GM21619 (cell line): ENCODE results near the gene BRIP1.
"Not testable (repeated sequence)": the region's sequence is repeated elsewhere in the genome, so short reads cannot be mapped to it uniquely, and the experiment has no call there.

Experiments used
- ATAC-seq: cut with Tn5 transposase; IDR thresholded peaks from one replicate; pipeline ENCODE4 v1.9.1; 2021; ENCODE audit not compliant: unreplicated experiment

Gene BRIP1

GRCh38 chr17:61733021-61733420, 130.3 kb downstream of the BRIP1 start:
- no peak for ATAC-seq

DNA sequence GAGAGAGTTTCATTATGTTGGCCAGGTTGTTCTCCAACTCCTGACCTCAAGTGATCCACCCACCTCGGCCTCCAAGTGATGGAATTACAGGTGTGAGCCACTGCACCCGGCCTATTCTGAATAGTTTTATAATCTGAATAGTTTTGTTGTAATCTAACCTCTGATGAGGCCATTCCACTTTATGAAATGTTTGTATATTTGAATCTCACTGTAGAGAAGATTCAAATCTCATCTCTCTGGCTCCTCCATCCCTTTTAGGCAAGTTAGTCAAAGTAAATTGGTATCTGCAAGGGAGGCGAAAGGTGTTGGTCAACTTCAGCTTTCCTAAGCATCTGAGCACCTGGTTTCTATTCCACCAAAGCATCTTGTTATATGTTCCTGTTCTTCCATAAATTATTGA, 131.2 kb downstream of the BRIP1 start:
- no peak for ATAC-seq

GRCh38 chr17:61731330-61731729, 132.0 kb downstream of the BRIP1 start:
- no peak for ATAC-seq

DNA sequence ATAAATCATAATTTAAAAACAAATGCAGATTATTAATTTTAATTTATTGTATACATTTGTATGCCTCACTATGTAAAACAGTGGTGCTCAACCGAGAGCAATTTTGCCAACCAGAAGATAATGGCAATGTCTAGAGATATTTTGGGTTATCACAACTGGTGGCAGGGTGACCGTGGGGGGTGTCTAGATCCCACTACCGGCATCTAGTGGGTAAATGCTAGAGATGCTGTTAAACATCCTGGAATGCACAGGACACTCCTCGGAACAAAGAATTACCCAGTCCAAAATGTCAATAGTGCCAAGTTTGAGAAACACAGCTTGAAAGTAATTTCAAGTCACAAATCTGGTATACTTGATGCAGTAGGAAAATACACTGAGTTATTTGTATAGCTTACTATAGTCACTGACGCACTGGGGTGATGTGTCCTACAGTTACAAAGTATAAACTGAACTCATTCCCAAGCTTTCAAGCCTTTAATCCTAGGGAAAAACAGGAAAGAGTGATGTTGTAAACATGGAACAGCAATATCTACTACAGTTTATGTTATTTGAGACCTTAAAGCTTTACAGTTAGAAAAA, 133.5 kb downstream of the BRIP1 start:
- no peak for ATAC-seq

DNA sequence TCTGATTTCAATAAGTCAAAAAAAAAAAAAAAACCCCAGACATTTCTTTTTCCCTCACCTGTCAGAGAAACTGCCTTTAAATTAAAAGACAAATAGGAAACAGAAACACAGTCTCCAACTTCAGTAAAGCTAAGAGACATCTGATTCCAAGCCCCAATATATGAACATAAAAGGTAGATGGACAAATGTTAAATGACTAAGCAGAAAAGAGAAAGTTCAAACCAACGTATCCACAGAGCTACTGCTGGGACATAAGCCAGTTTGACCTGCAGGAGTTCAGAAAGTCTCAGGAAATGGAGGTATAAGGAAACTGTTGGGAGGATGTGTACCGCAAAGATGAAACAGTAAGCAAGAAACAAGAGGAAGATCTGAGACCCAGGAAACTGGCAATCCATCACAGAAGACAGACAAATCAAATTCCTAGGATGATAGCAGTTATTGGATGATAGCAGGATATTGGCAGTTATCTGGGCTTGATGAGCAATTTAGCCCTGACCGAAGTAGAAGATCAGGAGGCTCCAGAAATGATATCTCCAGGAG, 135.0 kb downstream of the BRIP1 start:
- ATAC-seq: no peak

DNA sequence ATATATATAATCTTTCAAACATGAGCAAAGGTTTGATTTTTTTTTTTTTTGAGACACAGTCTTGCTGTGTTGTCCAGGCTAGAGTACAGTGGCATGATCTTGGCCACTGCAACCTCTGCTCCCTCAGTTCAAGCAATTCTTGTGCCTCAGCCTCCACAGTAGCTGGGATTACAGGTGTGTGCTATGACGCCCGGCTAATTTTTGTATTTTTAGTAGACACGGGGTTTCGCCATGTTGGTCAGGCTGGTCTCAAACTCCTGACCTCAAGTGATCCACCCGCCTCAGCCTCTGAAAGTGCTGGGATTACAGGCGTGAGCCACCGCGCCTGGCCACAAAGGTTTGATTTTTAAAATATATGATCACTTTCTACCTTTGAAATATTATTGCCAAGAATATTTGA, 135.5 kb downstream of the BRIP1 start:
- not testable (repeated sequence) for ATAC-seq

GRCh38 chr17:61726977-61727376, 136.4 kb downstream of the BRIP1 start:
- ATAC-seq: no peak

DNA sequence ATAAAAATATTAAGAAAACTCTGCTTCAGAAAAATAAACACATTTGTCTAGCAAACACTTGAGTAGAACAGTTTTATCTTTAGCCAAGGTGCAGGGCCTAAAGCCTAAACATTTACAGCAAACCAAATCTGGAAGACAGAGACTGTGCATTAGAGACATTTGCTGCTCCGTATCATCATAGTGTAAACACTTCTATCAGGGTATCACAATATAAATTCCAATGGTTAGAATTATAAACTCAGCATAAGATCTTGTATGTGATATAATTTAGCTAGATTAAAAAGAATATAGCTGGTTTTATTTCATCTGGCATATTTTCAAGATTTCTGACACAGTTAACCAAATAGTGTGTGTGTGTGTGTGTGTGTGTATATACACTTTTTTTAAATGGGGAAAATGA, 138.6 kb downstream of the BRIP1 start:
- ATAC-seq: no peak

GRCh38 chr17:61723914-61724313, 139.4 kb downstream of the BRIP1 start:
- no peak for ATAC-seq

GRCh38 chr17:61723183-61723582, 140.1 kb downstream of the BRIP1 start:
- ATAC-seq: no peak

- no peak for ATAC-seq
These were observed 140.9 kb downstream of the BRIP1 start for GRCh38 chr17:61722398-61722797.

DNA sequence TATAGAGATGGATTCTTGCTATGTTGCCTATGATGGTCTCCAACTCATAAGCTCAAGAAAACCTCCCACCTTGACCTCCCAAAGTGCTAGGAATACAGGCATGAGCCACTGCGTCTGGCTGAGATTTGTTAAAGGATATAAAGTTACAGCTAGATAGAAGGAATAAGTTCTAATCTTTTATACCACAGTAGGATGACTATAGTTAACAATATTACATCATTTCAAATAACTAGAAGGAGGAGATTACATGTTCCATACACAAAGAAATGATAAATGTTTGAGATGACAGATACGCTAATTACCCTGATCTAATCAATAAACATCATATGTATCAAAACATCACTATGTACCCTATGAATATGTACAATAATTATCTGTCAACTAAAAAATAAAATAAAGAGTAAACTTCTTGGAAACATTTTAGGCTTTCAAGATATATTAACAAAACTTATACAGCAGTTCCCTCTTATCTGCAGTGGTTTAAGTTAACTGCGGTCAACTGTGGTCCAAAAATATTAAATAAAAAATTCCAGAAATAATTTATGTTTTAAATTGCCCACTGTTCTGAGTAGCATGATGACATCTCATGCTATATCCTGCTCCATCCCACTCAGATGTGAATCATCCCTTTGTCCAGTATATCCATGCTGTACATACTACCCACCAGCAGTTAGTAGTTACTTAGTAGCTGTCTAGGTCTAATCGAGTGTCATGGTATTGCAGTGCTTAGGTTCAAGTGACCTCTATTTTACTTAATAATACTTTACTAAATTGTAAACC, 143.1 kb downstream of the BRIP1 start:
- ATAC-seq: no peak

DNA sequence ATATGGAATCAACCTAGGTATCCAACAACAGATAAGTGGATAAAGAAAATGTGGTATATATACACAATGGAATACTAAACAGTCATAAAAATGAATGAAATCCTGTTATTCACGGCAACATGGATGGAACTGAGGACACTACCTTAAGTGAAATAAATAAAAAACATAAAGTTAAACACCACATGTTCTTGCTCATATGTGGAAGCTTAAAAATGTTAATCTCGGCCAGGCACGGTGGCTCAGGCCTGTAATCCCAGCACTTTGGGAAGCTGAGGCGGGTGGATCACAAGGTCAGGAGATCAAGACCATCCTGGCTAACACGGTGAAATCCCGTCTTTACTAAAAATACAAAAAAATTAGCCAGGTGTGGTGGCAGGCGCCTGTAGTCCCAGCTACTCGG, 144.1 kb downstream of the BRIP1 start:
- ATAC-seq: not testable (repeated sequence)

- ATAC-seq: no peak
These were observed 145.3 kb downstream of the BRIP1 start for GRCh38 chr17:61718022-61718421.

DNA sequence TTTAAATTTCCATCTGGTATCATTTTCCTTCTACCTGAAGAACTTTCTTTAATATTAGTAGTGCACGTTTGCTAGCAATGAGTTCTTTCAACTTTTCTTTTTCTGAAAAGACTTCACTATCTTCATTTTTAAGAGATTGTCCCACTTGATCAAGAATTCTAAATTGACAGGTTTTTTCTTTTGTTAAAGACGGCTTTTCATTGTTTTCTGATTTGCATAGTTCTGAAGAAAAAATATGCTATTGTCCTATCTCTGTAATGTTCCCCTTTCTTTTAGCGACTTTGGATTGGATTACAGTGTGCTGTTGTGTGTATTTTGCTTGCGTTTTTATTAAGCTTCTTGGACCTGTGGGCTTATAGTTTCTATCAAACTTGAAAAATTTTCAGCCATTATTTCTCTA, 146.0 kb downstream of the BRIP1 start:
- no peak for ATAC-seq

DNA sequence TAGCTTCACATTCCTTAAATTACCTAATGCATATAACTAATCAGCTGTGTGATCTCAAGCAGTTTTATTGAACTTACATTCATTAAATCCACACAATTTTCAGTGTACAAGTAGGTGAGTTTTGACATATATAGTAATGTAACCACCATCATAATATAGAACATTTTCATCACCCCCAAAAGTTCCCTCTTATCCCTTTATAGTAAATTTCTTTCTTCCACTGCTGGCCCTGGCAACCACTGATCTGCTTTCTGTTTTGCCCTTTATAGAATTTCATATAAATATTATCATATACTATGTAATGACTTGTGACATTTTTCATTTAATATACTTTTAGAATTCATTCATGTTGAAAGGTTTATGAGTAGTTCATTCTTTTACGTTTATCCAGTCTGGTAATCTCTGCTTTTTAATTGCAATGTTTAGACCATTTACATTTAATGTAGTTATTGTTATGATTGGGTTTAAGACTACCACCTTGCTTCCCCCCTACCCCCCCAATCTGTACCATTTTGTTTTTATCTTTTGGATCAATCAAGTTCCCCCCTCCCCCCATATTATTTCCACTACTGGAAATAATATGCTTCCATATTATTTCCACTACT, 147.0 kb downstream of the BRIP1 start:
- no peak for ATAC-seq

DNA sequence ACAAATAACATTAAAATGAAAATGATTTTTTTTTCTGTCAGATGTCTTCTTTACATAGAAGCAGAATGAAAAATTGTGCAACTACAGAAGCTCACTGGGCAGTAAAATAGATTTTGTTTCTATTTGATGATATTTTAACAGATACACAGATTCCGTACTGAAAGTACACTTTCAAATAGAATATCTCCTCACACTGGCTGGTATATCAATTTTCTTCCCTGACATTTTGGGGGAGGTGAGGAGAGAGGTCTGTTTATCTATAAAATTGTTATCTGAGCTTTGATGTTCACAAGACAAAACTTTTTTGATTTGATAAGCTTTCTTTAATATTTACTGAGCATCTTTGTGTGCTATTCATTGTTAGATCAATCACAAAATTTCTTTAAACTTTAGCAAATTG, 148.0 kb downstream of the BRIP1 start:
- ATAC-seq: no peak

DNA sequence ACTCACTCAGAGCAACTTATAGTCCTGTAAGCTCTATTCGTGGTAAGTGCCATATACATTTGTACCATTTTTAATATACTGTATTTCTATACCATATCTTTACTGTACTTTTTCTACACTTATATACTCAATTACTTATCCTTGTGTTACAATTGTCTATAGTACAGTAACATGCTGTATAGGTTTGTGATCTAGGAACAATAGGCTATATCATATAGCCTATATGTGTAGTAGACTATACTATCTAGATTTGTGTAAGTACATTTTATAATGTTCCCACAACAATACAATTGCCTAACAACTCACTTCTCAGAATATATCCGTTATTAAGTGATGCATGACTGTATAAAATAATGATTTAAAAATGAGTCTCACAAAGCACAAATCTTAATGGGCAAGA, 149.0 kb downstream of the BRIP1 start:
- no peak for ATAC-seq

DNA sequence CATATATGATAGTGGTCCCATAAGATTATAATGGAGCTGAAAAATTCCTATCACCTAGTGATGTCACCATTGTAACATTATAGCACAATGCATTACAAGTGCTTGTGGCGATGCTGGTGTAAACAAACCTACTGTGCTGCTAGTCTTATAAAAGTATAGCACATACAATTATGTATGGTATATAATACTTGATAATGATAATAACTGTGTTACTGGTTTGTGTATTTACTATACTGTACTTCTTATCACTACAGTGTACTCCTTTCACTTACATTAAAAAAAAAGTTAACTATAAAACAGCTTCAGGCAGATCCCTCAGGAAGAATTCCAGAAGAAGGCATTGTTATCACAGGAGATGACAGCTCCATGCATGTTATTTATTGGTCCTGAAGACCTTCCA, 150.3 kb downstream of the BRIP1 start:
- ATAC-seq: no peak

GRCh38 chr17:61710546-61710945, 152.8 kb downstream of the BRIP1 start:
- no peak for ATAC-seq

GRCh38 chr17:61709567-61709966, 153.8 kb downstream of the BRIP1 start:
- ATAC-seq: no peak

- ATAC-seq: no peak
These were observed 158.3 kb downstream of the BRIP1 start for GRCh38 chr17:61704935-61705449.
